ENCODE data around the gene OTOP2. TPM values are rescaled to one million over a fixed set of nuclear protein-coding genes. Genes with fewer than 3 reads are reported as not detected.
A peak's percentile ranks its signal among the peaks of the same experiment; 100 is the strongest.

OTOP2 gene
- total RNA-seq, 1 experiment from 2014 or later, result not detected

- TF ChIP-seq CTCF (conservative IDR thresholded peaks at IDR 0.05; ENCODE audit: low read depth, low read length), result no peak
- TF ChIP-seq EZH2phosphoT487 (IDR thresholded peaks at IDR 0.05; ENCODE audit: borderline replicate concordance, low read length), result no peak
- DNase-seq (peak; percentile 11), ATAC-seq (peak; percentile 40)
- H3K36me3 ChIP-seq (ENCODE audit: low read depth, low read length), result no peaks in the 10 kb centered on the region
- H3K27ac ChIP-seq (ENCODE audit: low read length), result no peak within 1 kb of the TSS
- POLR2A ChIA-PET (ENCODE audit: unreplicated experiment), result interaction anchor here (0.6 kb wide), 1 partner anchor 237 kb away, joined by 3 read pairs; no protein-coding TSS in a partner anchor
- intact Hi-C loops (cut with micrococcal nuclease), result loop anchor here (1.0 kb wide), 2 partner anchors 21 to 35 kb away; no protein-coding TSS in a partner anchor
- peak within 1 kb of the TSS; percentile 84 for H2AFZ ChIP-seq (ENCODE audit: low read length)
- no peaks in the 10 kb centered on the region; the same call in 1 of the 2 replicates for H3K4me1 ChIP-seq (ENCODE audit: insufficient read depth, low read length)
- peak within 1 kb of the TSS; percentile 92 for H3K4me2 ChIP-seq (ENCODE audit: low read length)
- no peaks in the 10 kb centered on the region for H3K9me3 ChIP-seq (ENCODE audit: low read length)
- BruUV-seq (replicated peaks), result no TSS peak
- H3K9me2 ChIP-seq (replicated peaks; ENCODE audit: low read length), result no peaks in the 10 kb centered on the region
- peak within 1 kb of the TSS; percentile 63 for H3K4me3 ChIP-seq (ENCODE audit: low read length)
- no peaks in the 10 kb centered on the region for H3F3A ChIP-seq (ENCODE audit: low read length, unreplicated experiment)
- no peak within 1 kb of the TSS for H3K9ac ChIP-seq (ENCODE audit: low read length)
- H4K20me1 ChIP-seq (ENCODE audit: low read length), result no peaks in the 10 kb centered on the region
- no peaks in the 10 kb centered on the region for H3K79me2 ChIP-seq (ENCODE audit: low read length)
- H3K27me3 ChIP-seq (ENCODE audit: low read length), result peaks cover 31% of the 10 kb centered on the region
- CTCF ChIA-PET, result interaction anchor here (0.5 to 1.0 kb wide), 3 partner anchors 35 to 113 kb away, joined by 3 to 7 read pairs (median 4); no protein-coding TSS in a partner anchor
Observed at GRCh38 chr17:74922694-74923537, 1.2 kb upstream of the OTOP2 start, which contains the start of gene USH1G. Gene USH1G, minus strand, starts transcription at chr17:74923255. Its CDS starts 182 bp downstream, at chr17:74923073.

GRCh38 chr17:74923538-74924249 lies 379 bp upstream of the OTOP2 start:
- peak; percentile 80 for DNase-seq
- TF ChIP-seq CTCF (conservative IDR thresholded peaks at IDR 0.05; ENCODE audit: low read depth, low read length) (peak; percentile 88), EZH2 (IDR thresholded peaks at IDR 0.05; ENCODE audit: low read length, unreplicated experiment) (no peak)

More at GRCh38 chr17:74923538-74924249, 379 bp upstream of the OTOP2 start:
- no peak overlapping the region for H3K27ac ChIP-seq (ENCODE audit: low read length)
- intact Hi-C loops (cut with micrococcal nuclease), result loop anchor here (1.0 kb wide), 2 partner anchors 21 to 35 kb away; no protein-coding TSS in a partner anchor
- H2AFZ ChIP-seq (ENCODE audit: low read length), result peak overlapping the region; percentile 84
- H3K36me3 ChIP-seq (ENCODE audit: low read depth, low read length), result no peaks in the 10 kb centered on the region
- no TSS peak for BruUV-seq (replicated peaks)
- H3K4me2 ChIP-seq (ENCODE audit: low read length), result peak overlapping the region; percentile 92
- peak; percentile 88 for ATAC-seq
- CTCF ChIA-PET, result interaction anchor here (0.5 to 1.0 kb wide), 5 partner anchors 13 to 112 kb away, joined by 3 to 7 read pairs (median 4); no protein-coding TSS in a partner anchor
- no peaks in the 10 kb centered on the region for H3F3A ChIP-seq (ENCODE audit: low read length, unreplicated experiment)
- no peaks in the 10 kb centered on the region for H3K79me2 ChIP-seq (ENCODE audit: low read length)
- H3K9me2 ChIP-seq (replicated peaks; ENCODE audit: low read length), result no peaks in the 10 kb centered on the region
- peak overlapping the region; percentile 63 for H3K4me3 ChIP-seq (ENCODE audit: low read length)
- POLR2A ChIA-PET (ENCODE audit: unreplicated experiment), result no interaction called here
- no peaks in the 10 kb centered on the region; the same call in 1 of the 2 replicates for H3K4me1 ChIP-seq (ENCODE audit: insufficient read depth, low read length)
- H3K9ac ChIP-seq (ENCODE audit: low read length), result no peak overlapping the region
- H3K9me3 ChIP-seq (ENCODE audit: low read length), result no peaks in the 10 kb centered on the region
- H3K27me3 ChIP-seq (ENCODE audit: low read length), result peaks cover 31% of the 10 kb centered on the region
- no peaks in the 10 kb centered on the region for H4K20me1 ChIP-seq (ENCODE audit: low read length)

Measured in PC-3 (cell line).